Activated naive CD8-positive, alpha-beta T cell (primary cell): ENCODE data around the gene AUNIP.

Experiments
- H3K27ac Mint-ChIP-seq: one replicate; pipeline ENCODE4 v1.8.0; 2021; ENCODE audit warnings: mixed read lengths
- H3K27me3 Mint-ChIP-seq: one replicate; pipeline ENCODE4 v1.8.0; 2021; ENCODE audit warnings: mixed read lengths
- H3K36me3 Mint-ChIP-seq: one replicate; pipeline ENCODE4 v1.8.0; 2021; ENCODE audit warnings: mixed read lengths
- H3K4me1 Mint-ChIP-seq: one replicate; pipeline ENCODE4 v1.8.0; 2021; ENCODE audit warnings: low read depth, mixed read lengths
- H3K4me3 Mint-ChIP-seq: one replicate; pipeline ENCODE4 v1.8.0; 2021; ENCODE audit warnings: mild to moderate bottlenecking, mixed read lengths
- H3K9me3 Mint-ChIP-seq: one replicate; pipeline ENCODE4 v1.8.0; 2021; ENCODE audit warnings: low read depth, mixed read lengths

The AUNIP gene

GRCh38 chr1:25858906-25859789 is at the start of gene AUNIP:
Gene AUNIP (minus strand): TSS chr1:25859457. CDS start chr1:25859357, 100 bp downstream.
- peak within 1 kb of the TSS; percentile 91 for H3K4me3 Mint-ChIP-seq
- no peaks in the 10 kb centered on the region for H3K27me3 Mint-ChIP-seq
- H3K36me3 Mint-ChIP-seq, result peaks cover 3% of the 10 kb centered on the region
- H3K27ac Mint-ChIP-seq, result peak within 1 kb of the TSS; percentile 88
- no peaks in the 10 kb centered on the region for H3K9me3 Mint-ChIP-seq
- H3K4me1 Mint-ChIP-seq, result peaks cover 18% of the 10 kb centered on the region

- no peak overlapping the region for H3K27ac Mint-ChIP-seq
- H3K4me3 Mint-ChIP-seq, result no peak overlapping the region
- H3K36me3 Mint-ChIP-seq, result no peaks in the 10 kb centered on the region
- no peaks in the 10 kb centered on the region for H3K27me3 Mint-ChIP-seq
- peaks cover 17% of the 10 kb centered on the region for H3K4me1 Mint-ChIP-seq
- no peaks in the 10 kb centered on the region for H3K9me3 Mint-ChIP-seq
Measured at GRCh38 chr1:25909040-25909439, 49.8 kb upstream of the AUNIP start.

GRCh38 chr1:25908161-25908560 is 48.9 kb upstream of the AUNIP start:
- Mint-ChIP-seq H3K9me3 (no peaks in the 10 kb centered on the region), H3K27ac (no peak overlapping the region), H3K4me3 (no peak overlapping the region)

DNA sequence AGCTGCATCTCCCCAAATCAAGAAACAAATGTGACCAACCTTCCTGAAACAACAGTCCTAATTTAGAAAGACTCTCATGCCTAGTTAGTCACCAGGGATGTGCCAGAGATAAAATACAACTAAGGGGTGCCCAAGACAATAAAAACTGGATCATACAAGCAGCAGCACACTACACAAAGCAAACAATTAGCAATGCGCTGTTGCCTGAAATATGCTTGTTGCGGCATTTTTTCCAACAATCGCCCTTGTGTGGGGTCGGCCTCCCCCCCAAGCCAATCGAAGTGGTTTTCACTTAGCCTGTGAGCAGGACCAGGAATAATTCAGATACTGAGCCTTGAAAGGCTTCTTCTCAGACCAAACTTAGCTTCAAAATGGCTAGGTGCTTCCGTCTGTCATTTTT is 48.3 kb upstream of the AUNIP start:
- peaks cover 26% of the 10 kb centered on the region for H3K4me1 Mint-ChIP-seq
- no peaks in the 10 kb centered on the region for H3K36me3 Mint-ChIP-seq
- no peak overlapping the region for H3K27ac Mint-ChIP-seq
- no peaks in the 10 kb centered on the region for H3K9me3 Mint-ChIP-seq
- no peaks in the 10 kb centered on the region for H3K27me3 Mint-ChIP-seq
- H3K4me3 Mint-ChIP-seq, result peak overlapping the region; percentile 73

More at GRCh38 chr1:25908161-25908560, 48.9 kb upstream of the AUNIP start:
- Mint-ChIP-seq H3K27me3 (no peaks in the 10 kb centered on the region), H3K36me3 (no peaks in the 10 kb centered on the region), H3K4me1 (peaks cover 22% of the 10 kb centered on the region)

DNA sequence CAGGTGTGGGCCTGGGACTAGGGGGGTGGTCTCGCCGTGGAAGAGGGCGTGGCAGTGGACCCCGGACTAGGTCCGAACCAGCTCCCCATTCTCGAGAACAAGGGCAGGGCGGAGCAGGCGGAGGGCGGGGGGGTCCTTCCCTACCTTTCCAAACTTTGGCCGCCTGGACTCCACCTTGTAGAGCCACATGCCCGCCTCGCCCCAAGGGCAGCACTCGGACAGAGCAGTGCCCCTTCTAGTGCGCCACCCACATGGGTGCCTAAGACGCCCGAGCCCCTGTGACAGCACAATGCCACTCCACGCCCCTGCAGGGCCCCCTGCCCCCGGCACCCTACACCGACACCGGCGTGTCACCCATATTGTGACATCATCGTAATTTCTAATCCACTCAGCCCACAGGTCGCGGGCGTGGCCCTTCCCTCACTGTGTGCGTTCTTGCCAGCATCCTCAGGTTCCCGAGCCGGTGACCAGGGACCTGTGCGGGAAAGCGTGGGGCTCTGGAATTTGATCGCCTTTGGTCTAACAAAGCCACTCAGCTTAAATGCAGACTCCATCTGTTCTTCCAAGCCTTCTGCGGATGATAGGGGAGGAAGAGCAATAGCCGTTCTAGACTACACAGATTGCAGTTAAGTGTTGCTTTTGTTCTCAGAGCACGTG is 47.5 kb upstream of the AUNIP start:
- H3K36me3 Mint-ChIP-seq, result no peaks in the 10 kb centered on the region
- no peaks in the 10 kb centered on the region for H3K9me3 Mint-ChIP-seq
- peak overlapping the region; percentile 78 for H3K4me3 Mint-ChIP-seq
- no peaks in the 10 kb centered on the region for H3K27me3 Mint-ChIP-seq
- H3K27ac Mint-ChIP-seq, result peak overlapping the region; percentile 81
- H3K4me1 Mint-ChIP-seq, result peaks cover 26% of the 10 kb centered on the region

DNA sequence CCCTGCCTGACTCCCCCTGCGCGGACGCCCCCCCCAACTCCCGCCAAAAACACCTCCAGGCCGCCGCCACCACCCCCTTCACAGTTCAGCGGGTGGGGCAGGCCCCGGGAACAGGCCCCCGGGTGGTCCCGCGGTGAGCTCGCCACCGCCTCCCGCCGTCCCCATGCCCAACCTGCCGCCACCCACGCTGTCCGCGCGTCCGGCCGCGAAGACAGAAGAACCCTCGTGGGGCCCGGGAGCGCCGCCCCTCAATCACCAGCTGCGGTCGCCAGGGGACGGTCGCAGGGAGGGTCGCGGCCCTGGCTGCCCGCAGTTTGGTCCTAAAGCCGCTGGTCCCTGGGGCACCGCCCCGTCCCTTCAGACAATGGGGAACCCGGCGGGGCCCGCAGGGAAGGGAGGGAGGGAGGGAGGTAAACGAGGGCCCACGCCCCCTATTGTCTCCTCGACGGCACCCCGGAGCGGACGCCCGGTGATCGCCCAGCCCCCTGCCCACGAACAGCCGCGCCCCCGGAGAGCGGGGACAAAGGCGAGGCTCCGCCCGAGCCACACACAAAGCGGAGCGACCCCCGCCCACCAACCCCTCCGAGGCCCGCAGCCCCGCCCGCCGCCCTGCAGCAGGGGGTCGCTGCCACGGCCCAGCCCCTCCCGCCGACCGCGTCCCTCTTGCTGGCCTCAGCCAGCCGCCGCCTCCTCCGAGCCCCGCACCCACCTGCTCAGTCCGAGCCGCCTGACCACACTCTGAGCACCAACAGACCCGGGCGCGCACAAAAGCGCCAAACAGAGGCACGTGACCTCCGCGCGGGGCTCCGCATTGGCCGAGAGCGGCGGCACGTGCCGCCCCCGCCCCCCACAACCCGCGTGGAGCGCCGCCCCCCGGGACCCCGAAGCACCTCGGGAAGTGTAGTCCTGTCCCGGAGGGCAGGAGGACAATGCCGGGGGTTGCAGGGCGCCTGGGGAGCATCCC is 46.7 kb upstream of the AUNIP start, which contains the start of gene STMN1:
TSS of gene STMN1 (minus strand) at position 740 of the 964 bp plus-strand sequence. CDS start 1,743 bp downstream, outside the sequence.
- Mint-ChIP-seq H3K36me3 (peaks cover 1% of the 10 kb centered on the region), H3K27me3 (no peaks in the 10 kb centered on the region), H3K4me1 (peaks cover 27% of the 10 kb centered on the region), H3K4me3 (peak within 1 kb of the TSS; percentile 91), H3K27ac (peak within 1 kb of the TSS; percentile 86), H3K9me3 (no peaks in the 10 kb centered on the region)

DNA sequence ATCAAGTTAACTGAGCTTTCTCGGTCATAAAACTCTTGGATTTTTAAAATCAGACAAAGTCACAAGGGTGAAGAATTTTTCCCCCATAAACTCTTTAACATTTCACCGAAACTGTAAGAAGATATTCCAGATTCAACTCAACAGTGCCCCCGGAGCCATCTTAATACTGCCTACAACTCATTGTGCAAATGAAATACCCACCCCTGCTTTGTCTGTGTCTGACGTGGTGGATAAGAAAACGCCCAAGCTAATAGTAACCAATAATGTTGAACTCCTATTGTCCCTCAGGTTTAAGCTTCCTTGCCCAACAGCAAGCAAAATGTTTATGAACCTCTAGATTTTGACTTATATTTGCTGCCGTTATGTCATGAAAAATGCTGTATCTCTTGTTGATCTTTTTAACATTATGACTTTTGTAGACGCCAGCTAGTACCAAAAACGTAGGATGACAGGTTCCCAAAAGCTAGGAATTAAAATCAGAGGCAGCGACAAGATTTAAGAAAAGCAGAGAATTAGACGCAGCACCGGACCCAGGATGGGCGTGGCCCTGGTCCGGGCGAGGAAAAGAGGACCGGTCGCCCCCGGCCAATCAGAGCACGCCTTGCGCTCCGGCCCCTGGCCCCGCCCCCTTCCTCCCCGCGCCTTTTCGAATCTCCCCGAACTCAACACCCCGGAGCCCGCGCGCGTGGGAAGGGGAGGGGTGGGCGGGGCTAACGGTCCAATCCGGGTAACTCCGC is 45.9 kb upstream of the AUNIP start:
- no peaks in the 10 kb centered on the region for H3K9me3 Mint-ChIP-seq
- peak overlapping the region; percentile 86 for H3K27ac Mint-ChIP-seq
- peak overlapping the region; percentile 91 for H3K4me3 Mint-ChIP-seq
- H3K4me1 Mint-ChIP-seq, result peaks cover 30% of the 10 kb centered on the region
- H3K36me3 Mint-ChIP-seq, result peaks cover 5% of the 10 kb centered on the region
- H3K27me3 Mint-ChIP-seq, result no peaks in the 10 kb centered on the region

- H3K4me3 Mint-ChIP-seq, result peak overlapping the region; percentile 91
- H3K36me3 Mint-ChIP-seq, result peaks cover 5% of the 10 kb centered on the region
- no peaks in the 10 kb centered on the region for H3K27me3 Mint-ChIP-seq
- no peaks in the 10 kb centered on the region for H3K9me3 Mint-ChIP-seq
- peaks cover 30% of the 10 kb centered on the region for H3K4me1 Mint-ChIP-seq
- H3K27ac Mint-ChIP-seq, result no peak overlapping the region
Measured at GRCh38 chr1:25903986-25904385, 44.7 kb upstream of the AUNIP start.

DNA sequence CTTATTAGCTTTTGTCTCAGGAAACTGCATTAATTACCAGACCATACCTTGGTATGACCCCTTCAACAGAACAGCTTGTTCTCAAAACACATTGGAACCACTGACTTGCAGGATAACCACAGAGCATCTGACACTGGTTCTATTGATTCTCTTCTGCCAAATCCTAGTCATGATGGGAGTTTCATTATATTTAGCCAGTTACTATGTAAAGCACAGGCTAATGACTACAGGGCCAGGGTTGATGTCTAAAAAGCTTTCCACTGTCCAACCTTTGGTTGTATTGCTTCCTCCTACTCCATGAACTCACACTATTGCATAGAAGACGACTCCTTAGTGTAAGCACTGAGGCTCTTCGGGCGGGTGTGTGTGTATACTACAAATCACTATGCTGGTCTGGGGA is 43.2 kb upstream of the AUNIP start:
- Mint-ChIP-seq H3K9me3 (no peaks in the 10 kb centered on the region), H3K4me3 (no peak overlapping the region), H3K27ac (no peak overlapping the region), H3K27me3 (no peaks in the 10 kb centered on the region), H3K4me1 (peaks cover 29% of the 10 kb centered on the region), H3K36me3 (peaks cover 5% of the 10 kb centered on the region)

DNA sequence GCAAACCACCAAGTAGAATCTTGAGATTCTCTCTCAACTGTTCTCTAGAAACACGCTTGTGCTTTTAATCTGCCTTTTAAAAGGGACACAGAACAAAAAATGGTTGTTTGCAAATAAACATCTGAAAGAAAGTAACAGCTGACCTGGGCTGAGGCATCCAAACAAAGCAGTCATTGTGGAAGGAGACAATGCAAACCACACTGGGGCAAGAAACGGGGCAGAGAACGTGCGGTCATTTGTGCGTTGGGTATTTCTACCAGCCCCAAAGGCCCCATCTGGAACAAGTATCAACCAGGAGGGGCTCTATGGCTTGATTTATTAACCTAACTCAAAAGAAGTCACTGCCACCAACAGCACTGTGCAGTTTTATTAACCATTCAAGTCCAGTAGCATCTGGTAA is 41.0 kb upstream of the AUNIP start:
- Mint-ChIP-seq H3K4me3 (no peak overlapping the region), H3K27ac (no peak overlapping the region)

DNA sequence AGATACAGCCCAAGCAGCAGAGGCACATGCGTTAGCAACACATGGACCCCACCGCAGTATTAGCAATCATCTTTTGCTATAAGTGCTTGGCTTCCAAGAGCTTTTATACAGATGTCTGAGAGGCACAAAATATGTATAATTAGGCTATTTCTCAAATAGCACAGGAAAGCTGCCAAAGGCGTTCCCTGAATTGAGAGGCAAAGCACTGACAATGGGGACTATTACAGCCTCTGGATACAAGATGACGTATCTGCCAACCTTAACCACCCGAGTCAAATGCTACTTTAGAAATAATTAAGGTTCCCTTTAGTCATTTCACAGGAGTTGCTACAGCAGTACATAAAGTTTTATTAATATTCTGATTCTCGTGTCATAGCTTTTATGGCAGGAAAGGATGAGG is 40.5 kb upstream of the AUNIP start:
- Mint-ChIP-seq H3K4me3 (no peak overlapping the region), H3K9me3 (no peaks in the 10 kb centered on the region), H3K27ac (no peak overlapping the region), H3K36me3 (peaks cover 5% of the 10 kb centered on the region), H3K4me1 (peaks cover 31% of the 10 kb centered on the region), H3K27me3 (no peaks in the 10 kb centered on the region)

More for the DNA sequence above, 41.0 kb upstream of the AUNIP start:
- no peaks in the 10 kb centered on the region for H3K9me3 Mint-ChIP-seq
- peaks cover 34% of the 10 kb centered on the region for H3K4me1 Mint-ChIP-seq
- H3K27me3 Mint-ChIP-seq, result no peaks in the 10 kb centered on the region
- peaks cover 5% of the 10 kb centered on the region for H3K36me3 Mint-ChIP-seq

DNA sequence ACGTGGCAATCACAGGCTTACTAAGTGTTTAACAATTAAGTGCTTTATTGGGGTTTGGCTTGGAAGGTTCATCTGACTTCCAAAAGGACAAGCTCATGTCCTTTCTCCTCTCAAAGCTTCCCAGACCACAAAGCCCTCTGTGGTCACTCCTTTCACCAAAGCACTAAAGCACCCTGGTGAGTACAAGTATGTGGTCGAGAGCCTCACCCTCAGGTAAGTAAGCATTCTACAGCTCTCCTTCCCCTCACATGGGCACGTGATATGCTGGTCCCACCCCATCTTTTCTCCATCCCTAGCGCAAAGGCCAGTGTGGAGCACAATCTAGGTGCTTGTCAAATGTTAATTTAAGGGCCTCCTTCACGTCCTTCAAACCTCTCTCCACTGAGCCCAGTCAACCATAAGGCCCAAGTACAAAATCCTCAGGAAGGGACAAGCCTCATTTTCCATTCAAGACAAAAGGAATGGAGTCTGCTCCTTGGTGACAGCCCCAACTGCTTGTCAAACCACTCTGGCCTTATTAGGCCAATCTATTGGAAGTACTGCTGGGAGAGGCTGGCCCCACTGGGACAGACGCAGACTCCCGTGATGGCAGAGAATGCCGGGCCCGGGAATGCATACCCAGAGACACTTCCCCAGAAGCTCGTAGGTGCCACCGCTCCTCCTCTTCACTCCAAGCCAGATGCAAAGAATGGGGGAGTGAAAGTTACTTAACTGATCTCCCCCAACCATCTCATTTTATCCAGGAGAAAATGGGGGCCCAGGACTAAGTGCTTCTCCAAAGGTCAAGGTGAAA is 39.2 kb upstream of the AUNIP start:
- Mint-ChIP-seq H3K27ac (no peak overlapping the region), H3K27me3 (no peaks in the 10 kb centered on the region), H3K9me3 (no peaks in the 10 kb centered on the region), H3K36me3 (peaks cover 5% of the 10 kb centered on the region), H3K4me1 (peaks cover 20% of the 10 kb centered on the region), H3K4me3 (no peak overlapping the region)

GRCh38 chr1:25897754-25898153 is 38.5 kb upstream of the AUNIP start:
- no peaks in the 10 kb centered on the region for H3K9me3 Mint-ChIP-seq
- no peak overlapping the region for H3K27ac Mint-ChIP-seq
- no peaks in the 10 kb centered on the region for H3K27me3 Mint-ChIP-seq
- H3K4me1 Mint-ChIP-seq, result peaks cover 16% of the 10 kb centered on the region
- no peak overlapping the region for H3K4me3 Mint-ChIP-seq
- peaks cover 5% of the 10 kb centered on the region for H3K36me3 Mint-ChIP-seq
